Measurements from ENCODE around the gene MACROH2A1.

Gene MACROH2A1

DNA sequence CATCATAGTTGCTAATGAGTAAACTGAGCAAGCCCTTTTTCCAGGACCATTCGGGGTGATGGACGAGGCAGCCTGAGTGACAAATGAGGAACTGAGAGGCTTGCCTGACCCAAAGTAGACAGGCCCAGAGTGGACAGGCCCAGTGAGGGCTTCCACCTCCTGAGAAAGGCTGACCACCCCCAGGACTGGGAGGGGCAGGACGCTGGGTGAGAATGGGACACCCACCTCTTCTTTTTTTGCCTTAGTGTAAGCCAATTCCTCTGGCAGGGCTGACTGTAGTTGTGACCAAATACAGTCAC is 68.3 kb downstream of the MACROH2A1 start:
- no peak for DNase-seq (ENCODE audit: low spot score)

DNA sequence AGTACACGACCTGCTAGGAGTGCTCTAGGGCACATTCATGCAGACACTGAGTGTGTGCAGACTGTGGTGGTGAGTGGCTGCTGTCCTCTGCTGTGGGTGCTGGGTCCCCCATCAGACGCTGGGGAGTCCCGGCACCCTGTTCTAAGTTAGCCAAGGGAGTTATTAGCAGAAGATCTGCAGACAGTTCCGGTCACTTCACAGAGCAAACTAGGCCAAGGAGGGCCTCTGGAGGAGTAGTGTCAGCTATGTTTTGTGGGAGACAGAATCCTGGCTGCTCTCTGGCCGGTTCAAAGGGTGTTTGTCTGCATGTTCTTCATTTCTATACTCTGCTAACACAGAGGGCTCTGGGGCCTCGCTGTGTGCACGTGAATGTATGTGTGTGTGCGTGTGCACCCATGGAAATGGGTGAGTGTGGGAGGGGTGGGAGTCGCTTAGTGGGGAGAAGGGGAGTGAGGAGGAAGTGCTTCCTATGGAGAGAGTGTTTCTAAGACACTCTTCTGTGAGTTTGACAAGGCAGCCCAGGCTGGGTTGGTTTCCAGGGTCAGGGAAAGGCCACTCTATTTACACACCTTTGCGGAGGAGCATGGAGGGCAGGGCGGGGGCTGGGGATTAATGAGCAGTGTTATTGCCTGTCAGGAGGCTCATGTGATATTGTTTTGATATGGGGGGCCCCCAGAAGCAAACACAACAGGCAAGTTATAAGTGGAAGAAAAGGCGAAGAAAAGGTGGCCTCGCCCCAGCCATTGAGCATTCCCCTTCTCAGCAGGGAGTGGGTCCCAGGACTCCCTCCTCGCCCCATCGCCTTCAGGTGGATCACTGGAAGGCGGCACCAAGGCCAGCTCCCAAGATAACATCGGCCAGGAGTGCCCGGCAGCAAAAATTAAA is 68.9 kb downstream of the MACROH2A1 start:
- DNase-seq (ENCODE audit: low spot score) = no peak

DNA sequence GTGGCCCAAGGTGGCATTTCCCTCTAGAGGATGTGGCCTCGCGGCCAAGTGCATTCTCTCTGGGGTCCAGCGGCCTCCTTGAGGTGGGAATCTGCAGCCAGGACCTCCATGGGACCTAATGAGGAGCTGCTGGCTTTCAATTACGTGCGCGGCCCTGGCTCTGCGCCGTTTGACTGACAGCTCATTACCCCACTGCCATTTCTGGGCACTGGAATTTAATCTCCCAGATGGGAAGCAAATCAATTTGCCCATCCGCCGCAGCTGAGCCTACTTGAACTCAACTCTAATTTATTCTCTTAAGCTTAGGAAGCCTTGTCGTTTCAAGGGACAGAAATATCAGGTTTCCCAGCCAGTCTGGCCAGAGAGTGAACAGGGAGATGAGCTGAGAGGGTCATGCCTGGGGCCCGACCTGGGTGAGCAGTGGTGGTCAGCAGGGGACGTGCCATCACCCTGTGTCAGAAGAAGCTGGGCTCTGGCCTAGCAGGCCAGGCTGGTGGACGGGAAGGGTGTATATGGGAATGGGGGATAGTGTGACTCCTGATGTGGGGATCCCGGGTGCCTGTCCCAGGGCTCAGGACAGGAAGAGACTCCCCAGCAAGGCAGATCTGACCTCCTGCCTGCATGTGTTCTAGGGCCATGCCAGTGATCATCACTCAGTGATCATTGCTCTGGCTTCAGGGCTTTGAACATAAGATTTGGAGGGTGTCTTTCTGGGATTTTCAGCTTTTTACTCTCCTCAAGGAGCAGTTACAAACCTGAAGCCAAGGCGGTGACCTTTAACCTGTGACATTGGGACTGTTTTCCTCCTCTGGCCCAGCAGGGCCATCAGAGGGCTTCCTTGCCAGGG is 69.7 kb downstream of the MACROH2A1 start:
- no peak for DNase-seq (ENCODE audit: low spot score)

DNA sequence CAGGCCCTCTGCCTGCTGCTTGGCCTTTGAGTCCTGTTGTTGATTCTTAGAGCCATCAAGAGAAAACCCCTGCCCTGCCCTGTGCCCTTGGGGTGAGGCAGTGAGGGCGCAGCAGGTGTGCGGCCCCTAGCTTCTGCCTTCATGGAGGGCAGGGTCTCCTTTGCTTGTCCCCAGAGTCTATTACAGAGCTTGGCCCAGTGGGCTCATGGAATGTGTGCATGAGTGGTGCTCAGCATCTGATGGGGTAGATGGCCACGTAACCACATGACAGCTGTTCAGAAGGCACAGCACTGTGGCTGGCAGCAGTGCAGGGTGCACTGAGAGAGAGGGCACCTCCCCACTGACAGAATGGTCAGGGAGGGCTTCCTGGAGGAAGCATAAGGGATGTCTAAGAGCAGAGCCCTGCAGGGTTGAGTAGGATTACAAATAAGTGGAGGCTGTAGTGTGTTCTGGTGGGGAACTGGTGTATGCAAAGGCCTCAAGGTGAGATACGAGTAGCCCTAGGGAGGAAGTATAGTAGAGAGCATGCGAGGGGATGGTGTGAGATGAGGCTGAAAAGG is 70.8 kb downstream of the MACROH2A1 start:
- DNase-seq (ENCODE audit: low spot score) = no peak

DNA sequence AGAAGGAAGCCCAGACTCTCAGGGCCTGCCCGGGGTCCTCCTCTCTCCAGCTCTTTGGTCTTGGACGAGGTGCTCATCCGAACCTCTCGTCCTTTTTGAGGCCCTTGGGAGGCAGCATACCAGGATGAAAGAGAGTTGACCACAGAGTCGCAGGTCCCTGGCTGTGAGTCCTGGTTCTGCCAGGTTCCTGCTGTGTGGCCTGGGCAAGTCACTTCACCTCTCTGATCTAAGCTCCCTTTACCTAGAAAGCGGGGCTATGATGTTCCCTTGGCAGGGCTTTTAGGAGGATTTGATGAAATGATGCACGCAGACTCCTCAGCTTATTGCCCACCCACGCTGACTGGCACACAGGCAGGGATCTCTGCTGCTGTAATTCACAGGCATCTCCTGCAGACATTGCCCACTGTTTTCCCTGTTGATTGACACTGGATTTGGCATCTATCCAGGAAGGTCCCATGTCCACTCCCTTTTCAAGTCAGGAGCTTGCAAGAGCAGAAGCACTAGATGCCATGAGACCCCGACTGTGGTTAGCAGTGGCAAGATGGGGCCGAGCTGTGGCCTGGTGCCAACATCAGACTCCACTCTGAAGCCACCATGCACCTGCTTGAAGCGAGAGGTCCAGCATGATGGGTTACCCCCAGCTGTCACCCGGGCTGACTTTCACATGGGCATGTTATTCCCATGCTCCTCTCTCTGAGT is 71.5 kb downstream of the MACROH2A1 start:
- DNase-seq (ENCODE audit: low spot score) = no peak

DNA sequence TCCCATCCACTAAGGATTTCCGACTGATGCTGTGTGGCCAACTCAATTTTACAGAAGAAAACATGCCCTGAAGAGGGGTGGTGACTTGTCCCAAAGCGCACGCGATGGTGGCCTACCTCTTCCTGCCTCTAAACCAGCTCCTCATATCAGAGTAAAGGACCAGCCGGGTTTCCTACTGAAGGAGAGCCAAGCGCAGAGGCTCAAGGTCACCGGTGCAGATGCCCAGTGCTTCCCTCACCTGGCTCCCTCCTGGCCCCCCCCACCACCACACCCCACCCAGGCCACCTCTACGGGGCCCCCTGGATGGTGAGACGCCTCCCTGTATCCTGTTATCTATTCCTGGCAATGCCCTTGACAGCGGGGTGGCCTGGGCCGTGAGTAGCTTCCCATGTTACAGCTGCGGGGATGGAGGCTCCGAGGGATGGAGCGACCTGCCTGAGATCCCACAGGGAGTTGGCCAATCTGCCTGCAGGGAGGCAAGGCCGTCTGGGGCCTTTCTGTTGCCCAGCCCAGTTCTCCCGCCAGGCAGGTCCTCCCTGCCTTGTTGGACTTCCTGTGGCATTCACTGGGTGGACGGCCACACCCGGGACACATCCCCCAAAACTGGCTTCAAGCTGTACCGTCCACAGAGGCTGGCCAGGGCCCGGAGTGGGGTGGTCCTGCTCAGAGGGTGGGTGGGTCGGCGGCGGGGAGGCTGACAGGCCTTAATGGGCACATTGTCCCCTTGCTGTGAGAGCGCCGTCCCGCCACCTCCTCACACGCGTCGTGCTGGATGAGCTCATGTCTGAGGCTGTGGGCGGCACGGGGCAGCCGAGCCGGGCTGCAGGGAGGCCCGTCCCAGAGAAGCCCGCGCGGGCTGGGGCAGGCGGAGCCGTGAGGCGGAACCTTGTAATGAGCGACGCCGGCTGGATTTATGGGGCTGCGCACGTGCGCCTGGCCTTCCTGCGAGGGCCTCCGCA is 72.5 kb downstream of the MACROH2A1 start:
- DNase-seq (ENCODE audit: low spot score) = no peak

DNA sequence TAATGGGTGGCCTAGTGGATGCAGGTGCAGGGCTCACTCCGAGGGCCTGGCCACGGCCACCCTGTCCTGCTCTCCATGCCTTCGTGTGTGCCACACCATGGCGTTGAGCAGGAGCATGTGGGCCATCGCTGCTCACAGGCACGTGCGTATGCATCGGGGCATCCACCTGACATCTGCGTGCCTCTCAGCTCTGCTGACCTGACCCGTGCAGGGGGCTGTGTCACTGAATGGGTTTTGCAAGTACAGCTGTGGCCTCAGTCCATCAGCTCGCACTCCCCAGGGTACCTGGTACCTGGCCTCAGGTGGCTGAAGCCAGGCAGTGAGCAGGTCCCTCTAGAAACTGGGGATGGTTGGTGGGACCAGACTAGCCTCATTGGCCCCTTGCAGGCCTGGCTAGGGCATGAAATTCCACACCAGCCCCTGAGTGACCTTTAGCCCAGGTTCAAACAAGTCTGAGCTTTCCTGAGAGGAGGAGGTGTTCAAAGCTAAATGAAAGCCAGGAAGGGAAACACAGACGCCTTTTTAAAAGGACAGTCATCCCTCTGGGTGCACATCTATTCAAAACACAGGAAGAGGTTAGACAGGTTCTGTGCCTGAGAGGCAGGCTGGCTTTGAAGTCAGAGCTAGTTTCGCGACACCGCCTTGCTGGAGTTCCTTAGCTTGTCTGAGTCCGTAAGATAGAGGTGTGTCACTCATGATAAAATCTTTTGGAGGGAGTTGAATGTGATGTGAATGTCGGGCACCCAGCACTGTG is 74.0 kb downstream of the MACROH2A1 start:
- DNase-seq (ENCODE audit: low spot score) = no peak

DNA sequence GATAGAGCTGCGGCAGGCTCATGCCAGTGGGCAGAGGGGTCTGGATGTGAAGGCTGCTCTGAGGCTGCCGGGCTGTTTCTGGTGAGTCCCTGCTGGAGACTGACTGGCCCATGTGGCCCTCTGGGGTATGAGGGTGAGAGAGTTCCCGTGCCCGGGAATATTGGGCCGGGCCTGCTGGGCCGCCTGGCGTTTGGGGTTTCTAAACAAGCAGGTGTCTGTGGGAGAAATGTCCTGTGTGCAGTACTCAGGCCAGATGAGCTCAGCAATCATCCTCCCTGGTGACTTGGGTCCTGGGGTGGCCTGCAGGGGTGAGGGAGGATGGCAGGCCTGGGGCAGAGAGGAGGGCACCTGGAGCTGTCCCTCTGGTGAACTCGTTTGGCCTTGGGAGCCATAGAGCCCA is 74.9 kb downstream of the MACROH2A1 start:
- DNase-seq (ENCODE audit: low spot score) = no peak

DNA sequence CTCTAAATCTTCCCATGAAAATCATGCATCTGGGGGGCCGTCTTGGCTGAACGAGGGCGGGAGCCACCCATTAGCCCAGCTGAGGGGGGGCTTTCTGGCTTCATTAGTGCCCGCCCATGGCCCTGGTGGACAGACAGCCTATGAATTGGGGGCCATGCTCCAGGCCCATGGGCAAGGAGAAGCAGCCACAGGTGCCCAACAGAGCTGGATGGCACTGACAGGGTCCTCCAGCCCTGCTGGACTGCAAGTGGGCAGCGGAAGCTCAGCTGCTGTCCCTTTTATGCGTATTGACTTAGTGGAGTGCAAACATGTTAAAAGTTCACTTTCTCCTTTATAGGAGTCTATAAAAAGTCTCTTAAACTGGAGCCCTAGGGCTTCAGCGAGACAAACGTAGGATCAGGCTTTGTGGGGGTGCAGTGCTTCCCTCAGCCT is 75.3 kb downstream of the MACROH2A1 start:
- no peak for DNase-seq (ENCODE audit: low spot score)

DNA sequence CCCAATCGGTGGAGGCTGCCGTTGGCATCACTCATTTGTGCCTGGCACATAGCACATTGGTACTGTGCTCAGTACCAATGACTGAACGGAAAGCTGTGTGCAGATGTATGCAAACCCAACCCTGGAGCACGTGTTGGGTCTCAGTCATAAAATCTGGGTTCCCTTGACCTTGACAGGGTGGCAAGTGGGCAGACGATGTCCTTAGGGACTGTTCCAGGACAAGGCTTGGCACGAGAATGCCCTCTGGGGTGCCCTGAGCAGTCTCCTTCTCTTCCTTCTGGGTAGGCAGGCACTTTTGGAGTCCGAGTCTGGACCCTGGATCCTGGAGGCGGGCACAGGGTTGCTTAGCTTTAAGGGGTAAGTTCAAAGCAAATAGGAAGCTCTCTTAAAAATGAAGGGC is 75.8 kb downstream of the MACROH2A1 start:
- no peak for DNase-seq (ENCODE audit: low spot score)

DNA sequence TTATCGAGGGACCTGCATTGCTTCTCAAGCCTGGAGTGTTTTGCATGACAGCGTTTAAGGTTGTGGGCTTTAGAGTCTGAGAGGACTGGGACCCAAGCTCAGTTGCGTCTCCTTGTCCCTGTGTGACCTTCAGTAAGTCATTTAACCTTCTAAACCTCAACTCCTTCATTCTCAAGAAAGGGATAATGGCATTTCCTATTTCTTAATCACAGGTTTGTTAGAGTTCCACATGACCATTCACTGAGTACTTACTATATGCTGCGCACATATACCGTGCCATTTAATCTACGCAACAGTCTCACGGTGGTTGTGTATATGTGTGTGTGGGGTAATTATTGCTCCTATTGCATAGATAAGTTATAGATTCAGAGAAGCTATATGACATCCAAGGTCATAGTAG is 76.3 kb downstream of the MACROH2A1 start:
- DNase-seq (ENCODE audit: low spot score) = no peak

DNA sequence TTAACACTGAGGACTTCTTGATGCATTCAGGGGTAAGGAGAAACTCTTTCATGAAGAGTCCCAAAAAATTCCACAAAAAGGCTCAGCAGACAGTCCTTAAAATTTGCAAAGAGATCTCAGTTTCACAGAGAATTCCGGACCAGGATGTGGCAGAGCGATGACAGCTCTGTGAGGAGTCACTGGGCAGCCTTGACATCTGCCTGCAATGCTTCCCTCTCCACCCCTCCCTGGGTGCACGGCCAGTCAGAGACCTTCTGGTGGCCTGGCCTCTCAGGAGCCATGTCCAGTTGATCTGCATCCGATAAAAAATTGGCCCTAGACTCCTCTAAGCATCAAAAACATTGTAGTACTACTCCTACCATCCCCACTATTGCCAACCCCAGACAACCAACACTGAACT is 76.8 kb downstream of the MACROH2A1 start:
- DNase-seq (ENCODE audit: low spot score) = no peak

DNA sequence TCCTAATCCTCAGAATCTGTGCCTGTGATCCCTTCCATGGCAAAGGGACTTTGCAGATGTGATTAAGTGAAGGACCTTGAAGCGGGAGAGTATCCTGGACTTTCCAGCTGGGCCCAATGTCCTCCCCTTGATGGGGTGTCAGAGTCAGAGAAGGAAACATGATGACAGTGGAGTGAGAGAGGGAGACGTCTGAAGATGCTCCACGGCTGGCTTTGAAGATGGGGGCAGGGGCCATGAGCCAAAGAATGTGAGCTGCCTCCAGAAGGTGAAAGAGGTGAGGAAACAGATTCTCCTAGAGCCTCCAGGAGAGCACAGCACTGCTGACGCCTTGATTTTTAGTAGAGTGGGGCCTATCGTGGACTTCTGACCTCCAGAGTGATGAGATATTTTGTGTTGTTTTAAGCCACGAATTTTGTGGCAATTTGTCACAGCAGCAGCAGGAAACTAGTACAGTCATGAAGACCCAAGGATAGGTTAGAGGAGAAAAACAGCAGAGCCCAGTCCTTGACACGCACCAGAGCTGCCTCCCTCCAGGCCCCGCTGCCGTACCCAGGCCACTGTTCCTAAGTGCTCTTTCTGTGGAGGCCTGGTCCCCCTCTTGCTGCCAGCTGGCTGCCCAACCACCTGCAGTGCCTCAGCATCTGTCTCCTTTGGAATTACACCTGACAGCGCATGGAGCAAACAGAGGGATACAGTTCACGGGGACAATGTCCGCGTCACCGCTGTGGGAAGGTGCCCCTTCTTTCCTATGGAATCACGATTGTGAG is 78.1 kb downstream of the MACROH2A1 start:
- no peak for DNase-seq (ENCODE audit: low spot score)

DNA sequence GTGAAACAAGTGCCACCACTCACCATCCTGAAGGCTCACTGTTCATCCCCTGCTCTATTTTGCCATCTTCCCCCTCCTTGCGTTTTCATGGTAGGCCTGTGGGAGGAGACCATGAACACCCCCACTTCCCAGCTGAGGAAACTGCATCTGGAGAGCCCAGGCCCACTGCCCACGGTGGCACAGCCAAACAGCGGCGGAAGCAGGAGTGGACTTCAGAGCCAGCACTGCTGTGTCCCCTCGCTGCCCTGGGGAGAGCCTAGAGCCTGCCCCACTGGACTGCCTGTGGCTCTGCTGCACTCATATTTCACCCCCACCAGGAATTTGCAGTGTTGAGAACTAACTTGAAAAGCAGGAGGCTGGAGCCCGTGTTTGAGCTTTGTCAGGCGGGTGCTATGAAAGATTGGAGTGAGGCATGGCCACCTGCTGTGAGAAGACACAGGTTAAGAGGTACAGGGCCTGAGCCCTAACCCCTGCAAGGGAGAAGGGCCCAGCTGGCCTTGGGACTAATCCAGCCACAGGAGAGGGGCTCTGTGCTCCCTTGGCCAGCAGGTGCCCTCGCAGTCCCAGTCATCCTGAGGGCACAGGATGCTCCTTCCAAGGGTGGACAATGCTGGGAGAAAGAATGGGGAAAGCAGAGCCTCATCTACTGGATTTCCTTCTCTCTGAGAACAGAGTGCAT is 79.0 kb downstream of the MACROH2A1 start:
- no peak for DNase-seq (ENCODE audit: low spot score)

DNA sequence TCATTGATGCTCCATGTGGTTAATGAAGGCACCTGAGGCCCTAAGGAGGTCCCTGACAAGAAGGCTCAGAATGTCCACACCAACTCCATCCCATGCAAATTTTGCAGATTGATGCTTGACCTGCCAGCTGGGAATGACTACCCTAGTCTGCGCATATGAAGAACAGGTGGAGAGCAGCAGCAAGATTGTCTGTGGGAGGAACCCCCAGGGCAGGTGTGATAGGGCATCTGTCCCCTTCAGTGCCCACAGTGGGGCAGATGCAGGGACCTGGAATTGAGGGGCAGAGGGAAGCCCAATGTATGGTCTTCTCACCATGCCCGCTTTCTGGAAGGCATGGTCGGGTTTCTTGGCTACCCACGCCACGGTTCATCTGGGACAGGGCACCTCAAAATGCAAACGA is 79.6 kb downstream of the MACROH2A1 start:
- no peak for DNase-seq (ENCODE audit: low spot score)

DNA sequence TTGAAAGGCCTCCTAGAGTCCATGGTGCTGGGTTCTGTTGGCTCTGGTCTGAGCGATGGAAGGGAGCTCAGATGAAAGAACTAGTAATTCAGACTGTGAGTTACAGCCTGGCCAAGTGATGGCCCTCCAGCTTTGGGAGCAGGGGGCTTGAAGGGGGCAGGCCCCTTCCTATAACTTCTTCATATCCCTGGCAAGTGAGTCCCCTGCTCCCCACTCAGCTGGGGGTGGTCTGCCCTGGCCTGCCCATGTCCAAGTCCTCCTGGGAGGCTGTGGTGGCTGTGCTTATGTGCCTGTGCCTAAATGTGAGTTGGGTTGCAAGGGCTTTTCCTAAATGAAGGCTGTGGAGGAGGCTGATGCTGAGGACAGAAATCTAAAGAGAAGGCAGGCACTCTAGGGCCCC is 80.1 kb downstream of the MACROH2A1 start:
- DNase-seq (ENCODE audit: low spot score) = no peak

DNA sequence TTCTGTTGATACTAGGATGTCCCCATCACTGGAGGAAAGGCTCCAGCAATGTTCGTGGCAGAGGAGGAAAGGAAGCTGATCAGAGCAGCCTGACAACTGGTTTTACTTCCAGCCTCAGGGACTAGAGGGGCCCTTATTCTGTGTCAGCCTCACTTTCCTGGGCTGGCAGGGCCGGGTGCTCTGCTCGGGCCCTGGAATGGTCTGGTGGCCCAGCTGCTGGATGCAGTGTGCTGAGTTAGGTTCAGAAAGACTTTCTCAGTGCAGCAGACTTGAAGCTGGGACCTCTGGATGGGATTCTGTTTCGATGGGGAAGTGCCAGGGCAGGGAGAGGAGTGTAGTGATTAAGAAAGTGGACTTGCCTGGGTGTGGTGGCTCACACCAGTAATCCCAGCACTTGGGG is 81.0 kb downstream of the MACROH2A1 start:
- no peak for DNase-seq (ENCODE audit: low spot score)

DNA sequence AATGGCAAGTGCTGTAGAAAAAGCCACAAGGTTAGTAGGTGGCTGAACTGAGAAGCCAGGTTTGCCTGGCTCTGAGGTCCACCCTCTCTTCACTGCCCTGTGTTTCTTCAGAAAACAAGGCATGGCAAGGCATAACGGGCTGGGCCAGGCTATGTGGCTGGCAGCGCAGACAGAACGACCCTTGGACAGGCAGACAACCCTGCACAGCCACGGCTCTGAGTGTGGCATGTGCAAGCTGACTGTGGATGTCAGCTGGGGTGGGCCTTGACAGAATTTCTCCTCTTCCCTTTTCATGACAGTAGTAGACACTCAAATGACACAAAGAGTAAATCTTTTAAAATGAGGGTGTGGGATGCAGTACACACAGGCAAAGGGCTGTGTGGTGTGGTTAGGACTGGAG is 81.7 kb downstream of the MACROH2A1 start:
- DNase-seq (ENCODE audit: low spot score) = no peak

DNA sequence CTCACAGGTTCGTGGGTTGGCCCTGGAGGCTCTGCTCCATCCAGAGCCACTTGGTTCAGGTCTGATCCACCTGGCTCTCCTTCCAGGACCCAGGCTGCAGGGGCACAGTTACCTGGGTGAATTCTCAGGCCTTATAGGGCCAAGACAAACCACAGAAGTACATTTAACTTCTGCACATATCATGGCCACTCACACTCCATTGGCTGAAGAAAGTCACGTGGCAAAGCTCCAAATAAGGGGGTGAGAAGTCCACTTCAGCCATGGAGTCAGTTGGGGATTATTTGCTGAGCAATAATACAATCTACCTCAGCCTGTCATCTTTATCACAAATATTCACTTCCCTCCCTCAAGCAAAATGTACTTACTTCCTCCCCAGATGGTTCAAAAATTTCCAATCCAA is 83.6 kb downstream of the MACROH2A1 start:
- DNase-seq (ENCODE audit: low spot score) = no peak

Measured in pons (tissue), 1 donor.